HG02642 (cell line): ENCODE results near the gene USP27X.

Source experiments
- ATAC-seq: cut with Tn5 transposase; IDR thresholded peaks from one replicate; pipeline ENCODE4 v1.9.1; 2021; ENCODE audit warnings: mild to moderate bottlenecking; ENCODE audit not compliant: unreplicated experiment, poor library complexity

Gene USP27X

DNA sequence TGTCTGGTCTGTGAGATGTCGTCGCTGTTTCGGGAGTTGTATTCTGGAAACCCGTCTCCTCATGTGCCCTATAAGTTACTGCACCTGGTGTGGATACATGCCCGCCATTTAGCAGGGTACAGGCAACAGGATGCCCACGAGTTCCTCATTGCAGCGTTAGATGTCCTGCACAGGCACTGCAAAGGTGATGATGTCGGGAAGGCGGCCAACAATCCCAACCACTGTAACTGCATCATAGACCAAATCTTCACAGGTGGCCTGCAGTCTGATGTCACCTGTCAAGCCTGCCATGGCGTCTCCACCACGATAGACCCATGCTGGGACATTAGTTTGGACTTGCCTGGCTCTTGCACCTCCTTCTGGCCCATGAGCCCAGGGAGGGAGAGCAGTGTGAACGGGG is 1.4 kb downstream of the USP27X start:
- ATAC-seq, result no peak

DNA sequence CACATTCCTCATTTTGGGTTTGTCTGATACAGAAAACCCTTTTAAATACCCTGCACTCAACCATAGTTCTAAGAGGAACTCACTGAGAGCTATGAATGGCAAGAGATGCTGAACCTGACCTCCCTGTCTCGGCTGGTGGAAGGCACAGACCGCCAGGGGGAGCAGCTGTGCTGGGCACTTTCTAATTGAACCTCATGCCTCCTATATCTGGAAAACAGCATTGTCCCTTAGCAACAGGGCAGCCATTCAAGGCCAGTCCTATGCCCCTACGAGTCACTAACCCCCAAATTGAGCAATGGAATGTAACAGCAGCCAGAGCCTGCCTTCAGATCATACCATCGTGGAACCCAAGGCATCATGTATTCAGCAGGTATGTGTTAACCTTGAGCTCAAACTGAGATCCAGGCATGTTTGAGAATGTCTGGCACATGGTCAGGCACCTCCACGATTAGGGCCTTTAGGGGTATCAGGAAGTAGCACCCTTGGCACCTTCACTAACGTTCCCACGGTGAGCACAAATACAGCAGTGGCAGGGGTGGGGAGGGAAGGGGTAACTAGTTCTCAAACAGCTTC is 5.1 kb downstream of the USP27X start:
- peak; percentile 50 for ATAC-seq

DNA sequence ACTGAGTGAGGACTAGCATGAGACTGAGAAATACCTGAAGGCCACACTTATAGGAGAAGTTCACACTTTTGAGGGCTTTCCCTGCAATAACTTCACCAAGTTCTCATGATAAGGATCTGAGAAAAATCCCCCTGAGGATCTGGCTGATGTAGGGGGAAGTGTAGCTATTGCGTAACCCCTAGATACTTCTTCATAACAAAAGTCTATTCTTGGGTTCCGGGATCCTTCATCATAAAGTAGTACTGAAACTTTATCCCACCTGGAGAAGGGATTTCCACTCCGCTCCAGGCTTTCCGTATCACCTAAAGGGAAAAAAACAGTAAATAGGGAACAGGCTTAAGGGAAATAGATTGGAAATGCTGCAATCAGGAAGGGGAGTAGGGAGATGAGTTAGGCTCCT is 13.3 kb downstream of the USP27X start:
- ATAC-seq, result no peak

DNA sequence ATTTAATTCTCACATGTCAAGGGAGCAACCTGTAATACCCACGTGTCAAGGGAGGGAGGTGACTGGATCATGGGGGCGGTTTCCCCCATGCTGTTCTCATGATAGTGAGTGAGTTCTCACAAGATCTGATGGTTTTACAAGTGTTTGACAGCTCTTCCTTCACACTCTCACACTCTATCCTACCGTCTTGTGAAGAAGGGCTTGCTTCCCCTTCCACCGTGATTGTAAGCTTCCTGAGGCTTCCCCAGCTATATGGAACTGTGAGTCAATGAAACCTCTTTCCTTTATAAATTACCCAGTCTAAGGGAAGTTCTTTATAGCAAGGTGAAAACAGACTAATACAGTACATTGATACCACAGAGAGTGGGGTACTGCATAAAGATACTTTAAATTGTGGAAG is 17.7 kb downstream of the USP27X start:
- ATAC-seq, result no peak

DNA sequence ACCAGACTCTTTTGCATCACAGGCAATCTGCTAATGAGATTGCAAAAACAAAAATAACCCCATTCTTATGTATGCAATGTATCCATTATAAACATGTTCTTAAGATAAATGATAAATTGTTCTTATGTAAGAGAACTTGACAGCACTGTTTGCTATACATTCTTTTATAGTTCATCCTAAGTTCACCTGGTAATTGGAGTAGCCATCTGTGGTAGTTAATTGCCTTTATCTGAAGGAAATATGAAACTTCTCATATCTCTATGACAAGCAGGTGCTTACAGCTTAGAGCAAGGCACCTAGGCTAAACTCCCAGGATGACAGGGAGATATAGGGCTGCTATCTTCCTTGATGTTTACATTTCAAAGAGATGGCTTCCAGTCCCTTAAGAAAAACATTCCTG is 21.8 kb downstream of the USP27X start:
- ATAC-seq, result no peak

DNA sequence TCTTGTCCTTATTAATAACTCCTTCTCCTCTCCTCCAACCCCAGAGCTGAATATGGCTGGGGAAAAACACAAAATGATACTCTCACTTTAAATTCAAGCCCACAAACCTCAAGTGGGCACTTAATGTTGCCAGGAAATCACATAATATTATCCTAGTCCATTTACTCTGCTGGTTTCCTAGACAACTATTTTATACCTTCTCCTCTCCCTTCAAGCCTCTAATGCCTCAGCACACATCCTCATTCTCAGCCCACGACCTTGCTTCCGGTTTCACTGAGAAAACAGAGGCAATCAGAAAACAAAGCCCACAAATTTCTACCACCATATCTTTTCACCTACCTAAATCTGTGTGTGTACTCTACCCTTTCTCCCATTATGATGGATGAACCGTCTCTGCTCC is 31.1 kb downstream of the USP27X start:
- ATAC-seq, result no peak

DNA sequence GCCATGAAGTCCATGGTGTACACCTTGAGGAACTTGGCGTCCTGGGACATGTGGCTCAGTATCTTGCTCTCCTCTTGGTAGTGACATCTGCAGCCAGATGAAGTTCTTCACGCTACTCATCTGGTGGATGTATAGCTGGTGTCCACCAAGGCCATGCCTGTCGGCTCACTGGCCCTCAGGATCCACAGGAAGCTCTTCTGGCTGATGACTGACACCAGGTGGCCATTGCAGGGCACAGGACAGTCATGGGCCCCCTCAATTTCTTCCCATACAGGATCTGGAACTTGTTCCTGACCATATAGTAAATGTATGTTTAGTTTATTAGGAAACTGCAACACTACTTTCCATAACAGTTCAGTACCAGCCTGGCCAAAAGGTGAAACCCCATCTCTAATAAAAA is 32.8 kb downstream of the USP27X start:
- ATAC-seq, result no peak

DNA sequence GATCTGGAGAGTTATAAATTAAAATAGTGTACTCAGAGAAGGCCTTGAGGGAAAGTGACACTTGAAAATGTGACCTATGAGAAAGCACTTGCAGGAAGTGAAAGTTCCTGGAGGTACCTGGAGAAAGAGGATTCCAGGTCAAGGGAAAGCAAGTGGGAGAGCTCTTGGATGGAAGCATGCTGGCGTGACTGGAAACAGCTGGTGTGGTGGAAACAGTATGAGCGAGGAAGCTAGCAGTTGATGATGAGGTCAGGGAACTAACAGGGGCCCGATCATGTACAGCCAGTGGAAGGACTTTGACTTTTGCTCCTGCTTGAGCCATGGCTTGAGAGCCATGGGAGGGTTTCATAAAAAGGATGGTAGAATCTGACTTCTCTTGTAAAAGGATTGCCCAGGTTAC is 33.6 kb downstream of the USP27X start:
- no peak for ATAC-seq

DNA sequence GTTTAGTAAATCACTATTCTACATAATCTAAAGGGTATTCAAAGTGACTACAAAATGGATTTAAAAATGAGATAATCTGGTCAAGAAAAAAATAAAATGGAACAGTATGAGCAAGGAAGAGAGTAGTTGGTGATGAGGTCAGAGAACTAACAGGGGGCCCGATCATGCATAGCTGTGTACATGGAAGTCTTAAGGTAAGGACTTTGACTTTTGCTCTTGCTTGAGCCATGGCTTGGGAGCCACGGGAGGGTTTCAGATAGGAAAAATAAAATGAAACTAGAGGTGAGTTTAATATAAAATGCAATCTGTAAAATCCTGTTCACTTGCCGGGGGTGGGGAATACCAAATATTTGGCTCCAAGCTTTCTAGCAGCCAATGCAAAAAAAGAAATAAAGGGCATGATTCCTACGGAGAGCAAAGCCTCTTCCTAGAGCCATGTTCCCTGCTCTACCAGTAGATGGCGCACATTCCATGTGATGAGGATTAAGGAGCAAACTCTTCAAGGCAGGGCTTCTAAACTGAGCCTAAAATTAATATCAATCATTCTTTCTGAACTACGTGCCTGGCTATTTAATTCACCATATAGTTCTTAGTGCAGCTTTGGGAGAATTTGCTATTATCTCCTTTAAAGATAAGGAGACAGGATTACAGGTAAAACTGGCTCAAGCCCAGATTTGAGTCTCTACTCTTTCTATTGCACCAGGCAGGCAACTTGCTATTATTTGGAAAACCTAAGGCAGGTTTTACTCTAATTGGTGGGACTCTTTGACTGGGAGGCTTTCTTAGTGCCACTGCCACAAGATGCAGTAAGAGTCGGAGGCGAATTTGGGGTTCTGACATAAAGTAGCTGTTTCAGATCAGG is 36.3 kb downstream of the USP27X start:
- ATAC-seq, result no peak

DNA sequence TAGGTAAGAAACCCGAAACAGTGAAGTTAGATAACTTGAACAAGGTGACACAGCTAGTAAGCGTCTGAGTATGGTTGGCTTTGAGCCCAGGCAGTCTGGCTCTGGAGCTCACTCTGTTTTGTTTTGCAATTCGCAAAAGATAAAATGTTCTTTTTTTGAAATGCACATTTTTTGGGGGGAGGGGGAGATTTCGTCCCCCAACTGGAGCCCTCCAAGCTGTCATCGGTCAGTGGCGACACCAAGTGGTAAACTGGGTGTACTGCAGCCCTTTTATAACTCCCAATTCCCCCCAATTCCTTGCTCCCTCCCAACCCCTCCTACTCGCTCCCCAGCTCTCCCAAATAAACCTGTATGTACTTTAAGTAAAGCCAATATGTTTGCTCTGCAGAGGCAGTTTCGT is 40.3 kb downstream of the USP27X start:
- no peak for ATAC-seq

DNA sequence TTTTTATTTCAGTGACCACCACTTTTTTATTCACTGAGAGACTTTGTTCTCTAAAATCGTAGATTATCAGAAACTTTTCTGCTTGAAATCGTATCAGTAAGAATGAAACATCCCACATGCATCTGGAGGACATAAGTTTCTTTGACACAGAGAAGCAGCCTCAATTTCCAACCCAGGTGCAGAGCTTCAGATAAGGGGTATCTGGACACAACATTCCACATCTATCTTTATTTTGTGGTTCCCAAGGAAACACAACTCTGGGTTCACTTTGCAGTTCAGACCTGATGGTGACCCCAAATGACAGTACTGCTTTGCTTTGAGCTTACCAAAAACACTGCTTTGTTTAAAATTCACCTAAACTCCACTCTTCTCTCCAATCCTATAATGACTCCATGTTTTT is 41.8 kb downstream of the USP27X start:
- ATAC-seq, result no peak

DNA sequence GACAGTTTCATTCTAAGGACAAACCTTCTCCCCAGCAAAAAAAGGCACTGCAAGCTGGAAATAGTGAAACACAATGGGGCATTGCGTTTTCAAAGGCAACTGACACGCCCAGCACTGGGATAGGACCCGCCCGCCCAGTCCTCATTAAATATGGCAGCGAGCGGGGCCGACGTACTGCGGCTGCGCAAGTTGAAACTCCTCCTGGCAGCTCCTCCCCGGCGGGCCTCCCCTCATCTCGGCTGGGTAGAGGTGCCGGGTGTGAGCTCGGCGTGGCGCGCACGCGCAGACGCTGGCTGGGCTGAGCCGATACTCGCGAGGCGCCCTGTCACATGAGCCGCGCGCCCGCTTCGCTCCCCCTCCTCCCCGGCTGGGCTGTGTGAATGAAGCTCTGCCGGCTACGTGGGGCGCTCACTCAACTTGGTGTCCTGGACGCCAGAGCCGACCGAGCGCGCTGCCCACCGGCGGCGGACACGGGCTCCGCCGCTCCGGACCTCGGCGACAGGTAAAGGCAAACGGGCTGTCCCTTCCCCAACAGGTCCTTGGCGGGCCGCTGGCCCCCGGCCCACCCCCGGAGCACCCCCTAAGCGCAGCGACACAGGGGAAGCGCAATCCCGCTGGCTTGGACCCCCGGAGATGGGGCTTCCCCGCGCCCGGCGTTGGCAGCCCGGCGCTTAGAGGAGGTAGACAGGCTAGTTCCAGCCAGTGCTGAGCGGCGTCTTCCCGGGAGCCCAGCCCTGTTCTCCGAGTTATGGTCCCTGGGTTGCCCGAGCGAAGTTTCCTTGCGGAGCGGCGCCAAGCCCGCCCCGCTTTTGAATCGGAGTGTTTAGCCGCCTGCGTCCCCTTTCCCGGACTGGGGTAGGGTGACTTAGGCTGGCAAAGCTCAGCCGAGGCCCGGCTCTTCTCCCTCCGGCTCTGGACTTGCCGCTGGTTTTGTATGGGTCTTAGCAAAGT is 43.3 kb downstream of the USP27X start, which contains the start of gene CLCN5:
Gene CLCN5 (plus strand): TSS at position 306 of the 951 bp plus-strand sequence. CDS start 2,703 bp downstream, outside the sequence.
- peak; percentile 98 for ATAC-seq

DNA sequence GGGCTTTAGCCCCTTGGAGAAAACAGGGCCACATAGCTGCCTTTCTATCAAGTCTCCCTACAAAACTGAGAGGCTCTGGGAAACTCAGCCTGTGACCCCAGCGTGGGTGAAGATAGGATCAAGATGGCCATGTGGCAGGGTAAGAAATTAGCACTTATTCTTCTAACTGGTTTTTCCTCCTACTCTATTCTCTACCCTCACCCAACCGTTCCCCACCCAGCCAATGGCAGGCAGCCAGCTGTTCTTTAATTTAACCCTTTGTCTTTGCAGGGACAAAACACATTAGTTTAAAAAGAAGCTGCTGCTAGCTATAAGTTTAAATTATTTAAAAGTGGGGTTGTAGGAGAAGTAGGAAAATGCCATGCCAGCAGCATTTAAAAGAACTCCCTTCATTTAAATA is 45.9 kb downstream of the USP27X start:
- no peak for ATAC-seq

DNA sequence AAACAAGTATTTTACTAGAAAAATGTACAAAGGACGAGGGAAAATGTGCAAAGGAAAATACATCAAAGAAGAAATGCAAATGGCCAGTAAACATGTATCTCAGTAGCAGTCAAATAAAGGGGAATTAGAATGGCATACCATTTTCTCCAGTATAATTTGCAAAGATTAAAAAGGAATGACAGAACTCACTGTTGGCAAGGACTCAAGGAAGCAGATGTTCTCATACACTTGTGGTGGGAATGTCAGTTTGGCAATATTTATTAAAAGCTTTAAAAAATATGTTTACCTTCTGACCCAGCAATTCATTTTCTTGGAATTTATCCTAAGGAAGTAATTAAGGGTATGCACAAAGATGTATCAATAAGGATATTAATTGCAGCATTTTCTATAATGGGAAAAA is 50.8 kb downstream of the USP27X start:
- no peak for ATAC-seq
